SKM-1 (cell line): Measurements from ENCODE around the gene NIPA2.
"Not testable (repeated sequence)": the region's sequence is repeated elsewhere in the genome, so short reads cannot be mapped to it uniquely, and the experiment has no call there.

ENCODE experiments used
- DNase-seq: peaks from one replicate; lab custom pipeline; 2025; ENCODE audit not compliant: unreplicated experiment; lab: John Stamatoyannopoulos, UW

The NIPA2 gene

DNA sequence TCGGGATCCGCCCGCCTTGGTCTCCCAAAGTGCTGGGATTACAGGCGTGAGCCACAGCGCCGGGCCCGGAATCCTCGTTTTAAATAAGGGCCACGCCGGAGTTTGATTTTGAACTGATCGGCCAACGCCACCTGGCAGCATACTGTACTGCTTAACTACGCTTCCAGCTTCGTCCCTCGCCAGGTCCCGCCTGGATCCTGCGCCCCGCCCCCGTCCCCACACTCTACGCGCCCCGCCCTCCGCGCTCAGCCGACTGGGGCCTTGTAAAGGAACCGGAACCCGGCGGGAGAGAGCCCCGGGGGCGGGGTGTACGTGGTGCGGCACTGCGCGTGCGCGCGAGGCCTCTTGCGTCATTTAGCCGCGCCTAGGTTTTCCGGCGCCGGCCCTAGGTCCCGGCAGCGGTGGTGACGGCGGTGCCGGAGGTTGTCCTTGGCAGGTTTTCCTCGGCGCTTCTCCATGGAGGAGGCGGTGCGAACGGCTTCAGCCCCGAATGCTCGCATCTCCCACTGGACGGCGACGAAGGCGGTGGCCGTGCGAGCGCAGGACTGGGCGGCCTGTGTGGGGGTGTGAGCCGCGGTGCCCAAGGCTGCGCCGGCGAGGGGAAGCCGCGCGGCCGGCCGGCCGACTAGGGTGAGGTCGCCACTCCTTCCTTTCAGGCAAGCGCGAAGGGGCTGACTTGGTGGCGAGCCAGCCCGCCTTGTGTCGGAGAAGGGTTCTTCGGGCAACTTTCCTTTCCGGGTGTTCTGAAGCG, at the start of gene NIPA2:
NIPA2 (plus strand) TSS at position 375 of the 751 bp plus-strand sequence. CDS start 13,066 bp downstream, outside the sequence.
- DNase-seq = peak; percentile 92

DNA sequence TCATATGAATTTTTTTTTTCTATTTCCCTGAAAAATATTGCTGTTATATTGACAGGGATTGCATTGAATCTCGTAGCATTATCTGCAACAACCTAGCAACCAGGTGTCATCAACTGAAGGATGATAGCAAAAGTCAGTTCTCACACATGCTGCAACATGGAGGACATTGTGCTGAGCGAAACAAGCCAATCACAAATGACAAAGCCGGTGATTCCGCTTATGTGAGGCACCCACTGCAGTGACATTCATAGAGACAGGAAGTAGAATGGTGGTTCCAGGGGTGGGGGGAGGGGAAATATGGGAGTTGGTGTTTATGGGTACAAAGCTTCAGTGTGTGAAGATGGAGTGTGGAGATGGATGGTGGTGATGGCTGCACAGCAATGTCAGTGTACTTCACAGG, 44.4 kb upstream of the NIPA2 start:
- DNase-seq = no peak

DNA sequence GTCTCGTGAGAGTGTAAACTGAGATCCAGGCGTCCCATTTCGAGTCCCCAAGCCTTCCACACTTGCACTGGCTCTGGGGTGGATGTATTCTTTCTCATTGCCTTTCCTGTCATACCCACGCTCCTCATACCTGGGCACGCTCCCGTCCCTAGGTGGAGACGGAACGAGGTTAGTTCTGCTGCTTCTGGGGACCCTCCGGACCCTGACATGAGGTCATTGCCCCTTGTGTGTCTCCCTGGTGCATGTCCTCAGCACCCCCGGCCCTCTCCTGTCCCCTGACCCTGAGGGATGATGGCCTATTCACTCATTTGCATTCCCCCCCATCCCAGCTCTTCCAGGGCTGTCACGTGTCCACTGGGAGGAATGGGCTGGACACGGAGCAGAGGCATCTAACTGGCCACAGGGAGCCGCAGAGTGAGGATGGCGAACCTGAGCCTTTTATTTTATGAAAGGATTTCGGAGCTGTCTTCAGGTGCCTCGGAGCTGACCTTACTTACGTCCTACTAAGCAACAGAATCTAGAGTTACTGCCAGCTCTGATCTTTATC, 43.8 kb upstream of the NIPA2 start:
- no peak for DNase-seq

GRCh38 chr15:22795206-22796063, 43.0 kb upstream of the NIPA2 start:
- no peak for DNase-seq

DNA sequence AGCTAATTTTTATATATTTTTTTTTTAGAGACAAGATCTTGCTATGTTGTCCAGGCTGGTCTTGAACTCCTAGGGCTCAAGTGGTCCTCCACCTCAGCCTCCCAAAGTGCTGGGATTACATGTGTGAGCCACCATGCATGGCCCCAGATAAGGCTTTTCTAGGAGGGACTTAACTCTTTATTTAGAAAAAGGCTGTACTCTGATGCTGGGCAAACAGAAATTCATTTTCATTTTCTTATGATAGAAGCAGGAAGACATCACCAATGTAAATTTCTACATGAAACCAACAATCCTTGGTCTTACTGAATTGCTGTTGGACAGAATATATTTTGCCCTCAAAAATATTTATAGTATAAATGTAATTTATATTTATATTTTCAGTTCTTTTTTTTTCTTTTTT, 42.4 kb upstream of the NIPA2 start:
- DNase-seq = no peak

DNA sequence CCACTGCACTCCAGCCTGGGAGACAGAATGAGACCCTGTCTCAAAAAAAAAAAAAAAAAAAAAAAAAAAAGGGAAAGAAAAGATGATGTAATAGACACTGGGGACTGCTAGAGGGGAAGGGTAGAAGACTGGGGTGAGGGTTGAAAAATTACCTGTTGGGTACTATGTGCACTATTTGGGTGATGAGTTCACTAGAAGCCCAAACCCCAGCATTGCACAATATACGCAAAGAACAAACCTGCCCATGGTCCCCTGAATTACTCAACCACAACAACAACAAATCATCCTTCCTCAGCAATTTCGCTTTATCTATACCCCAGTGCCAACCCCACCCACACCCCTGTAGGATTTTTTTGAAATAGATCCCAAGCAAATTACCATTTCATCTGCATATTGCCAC, 38.6 kb upstream of the NIPA2 start:
- no peak for DNase-seq

DNA sequence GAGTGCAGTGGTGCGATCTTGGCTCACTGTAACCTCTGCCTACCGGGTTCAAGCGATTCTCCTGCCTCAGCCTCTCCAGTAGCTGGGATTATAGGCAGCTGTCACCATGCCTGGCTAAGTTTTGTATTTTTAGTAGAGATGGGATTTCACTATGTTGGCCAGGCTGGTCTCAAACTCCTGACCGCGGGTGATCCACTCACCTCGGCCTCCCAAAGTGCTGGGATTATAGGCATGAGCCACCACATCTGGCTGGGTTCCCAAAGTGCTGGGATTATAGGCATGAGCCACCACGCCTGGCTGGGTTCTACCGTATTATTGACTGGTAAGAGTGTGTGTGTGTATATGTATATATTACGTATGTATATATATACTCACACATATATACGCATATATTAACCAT, 35.5 kb upstream of the NIPA2 start:
- DNase-seq = not testable (repeated sequence)

DNA sequence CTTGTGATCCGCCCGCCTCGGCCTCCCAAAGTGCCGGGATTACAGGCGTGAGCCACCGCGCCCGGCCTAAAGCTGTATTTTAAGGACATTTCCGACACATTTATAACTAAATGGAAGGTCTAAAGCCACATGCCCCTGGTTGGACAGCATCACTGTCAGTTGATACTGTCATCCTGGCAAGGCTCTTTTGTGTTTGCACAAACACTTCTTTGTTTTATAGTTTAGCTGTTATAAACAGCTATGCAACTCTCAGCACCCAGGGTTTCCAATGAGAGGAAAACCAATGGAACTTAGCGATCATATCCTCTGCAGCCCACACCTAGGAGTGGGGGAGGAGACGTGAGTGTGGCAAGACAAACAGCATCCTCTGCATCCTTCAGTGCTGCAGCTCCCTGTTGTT, 32.3 kb upstream of the NIPA2 start:
- no peak for DNase-seq

- DNase-seq = no peak
Observed at GRCh38 chr15:22806664-22807063, 31.8 kb upstream of the NIPA2 start.

GRCh38 chr15:22807831-22808230, 30.6 kb upstream of the NIPA2 start:
- DNase-seq = not testable (repeated sequence)

GRCh38 chr15:22808240-22808639, 30.2 kb upstream of the NIPA2 start:
- no peak for DNase-seq

GRCh38 chr15:22808761-22809280, 29.6 kb upstream of the NIPA2 start:
- no peak for DNase-seq

DNA sequence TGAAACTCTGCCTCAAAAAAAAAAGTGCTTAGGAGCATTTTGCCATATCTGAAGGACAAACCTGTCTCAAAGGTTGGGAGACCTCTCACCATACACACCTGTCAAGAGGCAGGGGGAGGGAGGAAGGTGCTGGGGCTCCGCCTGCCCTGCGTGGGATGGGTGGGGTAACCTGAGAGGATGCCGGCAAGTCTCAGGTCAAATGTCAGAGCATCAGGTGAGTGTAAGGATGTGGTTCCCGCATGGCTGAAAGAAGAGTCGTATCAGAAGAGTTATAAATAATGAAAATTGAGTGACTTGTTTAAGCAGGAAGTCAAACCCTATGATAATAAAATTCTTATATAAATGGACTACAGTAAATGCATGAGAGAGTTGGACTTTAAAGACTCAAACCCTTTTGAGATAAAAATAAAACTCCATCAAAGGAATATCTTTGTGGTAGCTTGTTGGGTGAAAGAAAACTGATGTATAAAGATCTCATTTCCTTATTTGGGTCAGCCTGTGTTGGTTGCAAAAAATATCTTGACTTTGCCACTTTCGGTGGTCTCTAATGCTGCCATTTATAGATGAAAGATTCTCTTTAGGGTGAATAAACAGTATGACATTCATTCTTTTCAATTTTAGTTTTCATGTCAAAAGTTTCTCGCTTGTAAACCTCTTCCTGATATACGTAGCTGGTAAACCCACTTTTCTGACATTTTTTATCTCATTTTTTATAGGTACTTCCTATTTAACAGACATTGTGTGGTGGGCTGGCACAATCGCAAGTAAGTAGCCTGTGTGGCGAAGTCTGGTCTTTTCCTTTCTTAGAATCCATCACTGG, 28.2 kb upstream of the NIPA2 start:
- no peak for DNase-seq

- no peak for DNase-seq
Observed at GRCh38 chr15:22810853-22811338, 27.6 kb upstream of the NIPA2 start.

- peak; percentile 8 for DNase-seq
Observed at GRCh38 chr15:22811640-22812039, 26.8 kb upstream of the NIPA2 start.

DNA sequence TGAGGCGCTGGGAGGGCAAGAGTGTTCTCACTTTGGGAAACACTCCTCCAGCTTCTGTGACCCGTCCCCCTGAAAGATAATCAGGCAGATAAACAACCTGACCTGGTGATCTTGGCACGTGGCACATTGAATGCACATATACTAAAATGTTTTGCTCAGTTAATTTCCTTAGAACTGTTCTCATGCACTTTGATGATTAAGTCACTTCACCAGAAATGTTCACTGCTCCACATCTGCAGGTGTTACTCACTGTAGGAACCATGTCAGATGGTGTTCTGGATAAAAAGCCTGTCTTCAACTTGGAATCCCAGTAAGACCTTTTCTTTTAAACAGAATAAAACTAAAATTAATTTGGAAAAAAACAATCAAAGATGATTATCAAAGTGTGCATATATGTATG, 24.6 kb upstream of the NIPA2 start:
- DNase-seq = no peak

- no peak for DNase-seq
Observed at GRCh38 chr15:22815766-22816165, 22.7 kb upstream of the NIPA2 start.

- DNase-seq = no peak
Observed at GRCh38 chr15:22819651-22820050, 18.8 kb upstream of the NIPA2 start.

- DNase-seq = no peak
Observed at GRCh38 chr15:22823495-22824128, 14.9 kb upstream of the NIPA2 start.

- DNase-seq = no peak
Observed at GRCh38 chr15:22827125-22827524, 11.3 kb upstream of the NIPA2 start.
